COLO829 (cell line): Measurements from ENCODE around the gene PRPS1.
"Not testable (repeated sequence)": the region's sequence is repeated elsewhere in the genome, so short reads cannot be mapped to it uniquely, and the experiment has no call there.

ENCODE experiments used
- DNase-seq: peaks from one replicate; pipeline ENCODE4 v3.0.0; 2012; ENCODE audit warnings: low spot score

The PRPS1 gene

DNA sequence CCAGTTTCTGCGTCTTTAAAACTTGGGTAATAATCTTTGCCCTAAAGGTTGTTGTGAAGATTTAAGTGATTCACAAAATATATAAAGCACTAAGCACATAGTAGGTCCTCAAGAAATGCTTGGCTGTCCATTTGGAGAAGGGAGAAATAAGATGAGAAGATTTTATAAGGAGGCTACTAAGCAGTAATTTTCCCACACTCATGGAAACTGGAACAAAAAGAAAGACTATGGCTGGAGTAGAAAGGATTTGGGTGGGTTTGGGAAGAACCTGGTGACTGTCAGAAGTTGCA is 47.0 kb downstream of the PRPS1 start:
- no peak for DNase-seq

DNA sequence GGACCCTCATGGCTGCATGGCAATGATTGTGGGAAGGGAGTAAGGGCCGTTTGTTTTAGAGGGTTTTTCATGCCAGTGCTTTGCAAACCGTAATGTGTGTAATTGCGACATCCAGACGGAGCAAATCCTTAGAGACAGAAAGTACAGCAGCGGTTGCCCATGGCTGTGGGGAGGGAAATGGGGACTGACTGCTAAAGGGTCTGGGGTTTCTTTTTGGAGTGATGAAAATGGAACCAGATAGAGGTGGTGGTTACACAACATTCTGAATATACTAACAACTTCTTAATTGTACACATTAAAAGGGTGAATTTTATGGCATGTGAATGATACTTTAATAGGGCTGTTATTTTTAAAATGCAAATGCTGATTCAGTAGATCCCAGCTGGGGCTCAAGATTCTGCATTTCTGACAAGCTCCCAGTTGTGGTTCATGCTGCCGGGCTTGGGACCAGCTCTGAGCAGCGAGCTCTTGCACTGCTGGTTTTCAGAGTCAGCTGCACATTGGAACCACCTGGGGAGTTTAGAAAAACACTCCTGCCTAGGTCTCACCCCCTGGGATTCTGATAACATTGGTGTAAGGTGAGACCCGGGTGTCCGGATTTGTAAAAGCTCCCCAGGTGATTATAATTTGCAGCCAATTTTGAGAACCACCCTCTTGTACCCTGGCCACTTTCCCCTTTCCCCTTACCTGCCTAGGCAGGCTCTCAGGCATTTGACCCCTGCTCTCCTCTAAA is 47.7 kb downstream of the PRPS1 start:
- no peak for DNase-seq

DNA sequence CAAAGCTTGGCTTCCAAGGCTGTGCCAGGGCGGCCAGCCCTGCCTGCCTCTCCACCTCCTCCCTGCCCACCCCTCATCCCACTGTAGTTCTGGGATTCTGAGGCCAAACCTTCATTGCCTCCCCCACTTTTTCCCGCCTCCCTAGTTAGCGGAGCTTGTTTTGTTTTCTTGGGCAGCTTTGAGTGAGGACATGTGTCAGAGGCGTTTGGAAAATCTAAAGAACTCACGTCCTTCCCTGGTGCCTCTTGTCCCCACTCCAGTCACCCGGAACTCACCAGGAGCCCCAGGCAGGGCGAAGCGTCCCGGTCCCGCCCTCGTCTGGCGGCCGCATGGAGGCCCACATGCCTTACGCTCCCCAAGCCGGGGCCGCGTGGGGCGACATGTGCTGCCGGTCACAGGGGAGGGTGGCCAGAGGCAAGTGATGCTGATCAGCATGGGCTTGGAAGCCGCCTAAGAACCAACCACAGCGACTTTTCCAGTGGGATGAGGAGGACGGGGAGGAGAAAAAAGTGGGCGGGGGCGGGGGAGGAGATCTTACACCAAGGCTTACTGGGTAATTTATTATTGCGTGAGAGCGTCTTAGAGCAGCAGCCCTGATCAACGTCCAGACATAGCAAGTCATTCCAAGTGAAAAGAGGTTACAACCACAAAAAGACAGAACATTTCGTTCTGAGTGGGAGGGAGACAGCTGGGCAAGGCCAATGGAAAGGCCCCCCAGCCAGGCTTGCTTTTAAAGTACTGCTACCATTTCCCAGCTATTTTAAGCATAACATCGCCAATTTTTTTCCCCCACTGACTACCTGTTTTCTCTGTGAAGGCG is 48.5 kb downstream of the PRPS1 start:
- DNase-seq: peak; percentile 42

DNA sequence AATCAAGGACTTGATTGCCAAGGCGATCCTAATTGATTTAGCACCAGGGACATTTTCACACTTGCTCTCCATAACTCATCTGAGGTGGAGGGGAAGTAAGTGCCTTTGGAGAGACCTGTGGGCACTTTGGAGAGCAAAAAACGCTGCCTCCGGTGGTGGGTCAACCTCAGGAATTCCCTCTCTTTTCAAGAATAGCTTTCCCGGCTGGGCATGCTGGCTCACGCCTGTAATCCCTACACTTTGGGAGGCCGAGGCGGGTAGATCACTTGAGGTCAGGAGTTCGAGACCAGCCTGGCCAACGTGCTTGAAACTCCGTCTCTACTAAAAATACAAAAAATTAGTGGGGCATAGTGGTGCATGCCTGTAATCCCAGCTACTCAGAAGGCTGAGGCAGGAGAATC is 49.2 kb downstream of the PRPS1 start:
- no peak for DNase-seq

DNA sequence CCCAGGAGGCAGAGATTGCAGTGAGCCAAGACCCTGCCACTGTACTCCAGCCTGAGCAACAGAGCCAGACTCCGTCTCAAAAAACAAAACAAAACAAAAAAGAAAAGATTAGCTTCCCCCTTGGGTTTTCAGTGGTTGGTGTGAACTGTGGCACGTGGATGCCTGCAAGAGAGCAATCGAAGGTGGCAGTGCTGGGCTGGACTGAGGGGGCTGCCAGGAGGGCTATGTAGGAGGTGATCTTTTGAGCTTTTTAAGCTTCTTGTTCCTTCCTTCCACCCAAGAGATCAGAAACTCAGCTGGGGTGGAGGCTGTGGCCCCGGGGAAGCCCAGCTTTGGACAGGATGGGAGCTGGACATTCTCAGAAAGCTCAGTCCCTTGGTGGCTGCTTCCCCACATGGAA is 49.6 kb downstream of the PRPS1 start:
- no peak for DNase-seq

DNA sequence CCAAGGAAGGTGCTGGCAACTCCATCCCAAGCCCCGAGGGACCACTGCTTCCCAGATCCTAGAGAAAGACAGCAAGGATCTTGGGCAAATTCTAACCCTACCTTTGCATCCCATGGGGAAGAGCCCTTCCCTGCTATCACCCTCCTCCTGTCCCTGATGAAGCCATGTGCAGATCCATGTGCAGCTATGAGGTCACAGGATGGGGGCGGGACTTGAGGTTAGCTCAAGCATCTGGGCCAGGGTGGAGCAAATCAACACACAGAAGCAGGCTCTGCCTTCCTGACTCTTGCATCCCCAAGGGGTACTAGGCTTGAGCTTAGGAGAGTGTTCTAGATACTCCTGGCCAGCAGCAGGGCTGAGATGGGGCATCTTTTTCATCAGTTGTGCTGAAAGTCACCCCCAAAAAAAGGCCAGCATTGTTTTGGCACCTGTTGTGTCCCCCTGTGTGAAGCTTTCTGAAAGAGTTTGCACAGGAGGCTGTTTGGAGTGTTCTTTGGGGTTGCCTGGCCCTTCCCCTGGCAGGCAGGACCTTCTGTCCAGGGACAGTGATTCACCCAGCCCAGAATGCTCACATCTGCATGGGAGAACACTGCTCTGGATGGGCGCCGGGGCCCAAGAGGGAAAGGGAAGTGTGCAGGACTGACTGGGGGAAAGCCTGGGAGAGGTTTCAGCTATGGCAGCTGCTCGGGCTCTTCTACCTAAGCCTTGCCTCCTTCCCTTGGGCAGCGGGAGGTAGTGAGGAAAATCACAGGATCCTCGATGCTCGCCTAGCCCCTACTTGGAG is 50.8 kb downstream of the PRPS1 start:
- DNase-seq: no peak

DNA sequence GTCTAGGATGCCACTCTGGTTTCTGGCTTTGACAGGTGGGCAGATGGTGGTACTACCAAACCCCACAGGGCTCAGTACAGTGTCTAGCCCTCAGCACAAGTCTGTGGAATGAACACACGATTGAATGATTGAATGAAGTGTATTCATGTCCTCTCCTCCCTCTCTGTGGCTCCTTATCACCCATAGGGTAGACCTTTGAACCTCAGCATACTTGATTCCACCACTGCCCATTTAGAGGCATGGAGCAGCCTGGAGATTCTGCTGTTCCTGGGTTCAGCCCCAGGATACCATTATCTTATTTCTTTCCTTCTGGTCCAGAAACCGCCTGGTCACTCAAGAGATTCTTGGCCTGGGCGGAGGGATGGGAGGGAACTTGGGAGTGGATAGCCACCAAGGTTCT is 53.9 kb downstream of the PRPS1 start:
- DNase-seq: no peak

DNA sequence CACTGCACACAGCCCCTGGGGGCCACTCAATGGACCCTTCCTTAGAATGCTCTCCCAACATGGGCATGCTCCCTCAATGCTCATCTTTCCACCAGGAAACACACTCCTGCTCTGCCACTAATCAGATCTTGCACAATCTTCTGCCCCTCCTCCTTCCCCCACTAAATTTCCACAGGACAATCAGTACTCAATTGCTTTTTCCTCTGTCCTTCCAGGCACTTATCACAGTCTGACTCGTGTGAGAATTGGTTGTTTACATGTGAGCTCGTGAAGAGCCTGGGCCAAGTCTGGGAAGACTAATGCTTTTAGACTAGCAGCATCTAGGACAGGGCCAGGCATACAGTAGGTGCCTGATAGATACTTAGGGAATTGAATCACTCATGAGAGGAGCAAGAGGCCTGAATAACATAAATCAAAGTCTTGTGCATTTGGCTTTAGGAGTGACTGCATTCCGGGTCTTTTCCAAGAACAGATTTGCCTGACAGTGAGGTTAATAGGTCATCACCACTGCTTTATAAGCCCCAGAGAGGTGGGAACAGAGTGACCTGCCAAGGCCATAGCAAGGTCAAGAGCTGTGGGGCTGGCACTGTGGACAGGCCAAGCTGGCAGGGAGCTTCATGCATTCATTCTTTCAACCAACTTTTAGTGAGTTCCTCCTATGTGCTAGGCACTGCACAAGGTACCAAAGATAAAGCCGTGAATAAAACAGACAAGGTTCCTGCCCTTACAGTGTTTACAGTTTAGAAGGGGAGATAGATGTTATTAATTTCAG is 55.0 kb downstream of the PRPS1 start:
- DNase-seq: no peak

DNA sequence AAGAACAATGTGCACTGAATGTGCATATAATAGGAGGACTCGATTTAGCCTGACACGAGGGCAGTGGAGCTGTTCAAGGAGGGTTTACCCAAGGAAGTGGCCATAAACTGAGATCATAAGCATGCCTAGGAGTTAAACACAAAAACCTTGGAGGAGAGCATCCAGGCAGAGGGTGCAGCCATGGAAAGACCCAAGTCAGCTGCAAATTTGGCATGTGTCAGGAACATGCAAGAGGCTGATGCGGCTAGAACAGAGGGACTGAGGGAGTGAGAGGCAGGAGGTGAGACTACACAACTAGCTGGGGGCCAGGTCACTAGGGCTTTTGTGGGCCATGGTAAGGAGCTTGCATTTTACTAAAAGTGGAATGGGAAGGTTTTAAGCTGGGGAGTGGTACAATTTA is 55.6 kb downstream of the PRPS1 start:
- DNase-seq: no peak

DNA sequence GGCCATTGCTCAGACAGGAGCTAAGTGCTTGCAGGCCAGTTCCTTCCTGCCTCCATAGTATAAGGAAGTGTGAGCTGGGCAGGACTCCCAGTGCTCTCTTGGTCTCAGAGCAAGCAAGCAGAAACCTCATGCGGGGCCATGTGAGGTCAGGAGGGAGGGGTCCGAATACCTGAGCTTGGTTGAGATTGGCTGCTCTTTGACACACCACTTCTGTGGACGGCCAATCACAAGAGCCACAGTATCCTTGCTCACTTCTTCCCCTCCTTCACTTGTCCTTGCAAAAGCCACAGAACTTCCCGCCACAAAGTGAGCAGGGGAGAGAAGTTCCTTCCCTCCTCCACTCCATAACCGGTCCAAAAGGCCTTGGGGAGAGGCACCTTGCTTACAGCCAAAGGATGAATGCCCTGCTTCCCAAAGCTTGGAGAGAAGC is 56.7 kb downstream of the PRPS1 start:
- no peak for DNase-seq

DNA sequence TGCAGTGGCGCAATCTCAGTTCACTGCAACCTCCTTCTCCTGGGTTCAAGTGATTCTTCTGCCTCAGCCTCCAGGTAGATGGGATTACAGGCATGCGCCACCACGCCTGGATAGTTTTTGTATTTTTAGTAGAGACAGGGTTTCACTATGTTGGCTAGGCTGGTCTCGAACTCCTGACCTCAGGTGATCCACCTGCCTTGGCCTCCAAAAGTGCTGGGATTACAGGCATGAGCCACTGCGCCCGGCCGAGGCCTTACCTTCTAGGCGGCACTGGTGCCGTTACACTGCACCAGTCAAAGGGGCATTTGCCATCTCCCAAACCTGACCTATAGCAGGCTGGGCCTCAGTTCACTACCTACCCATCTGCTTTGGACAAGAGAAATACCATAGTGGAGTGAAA is 57.3 kb downstream of the PRPS1 start:
- not testable (repeated sequence) for DNase-seq

DNA sequence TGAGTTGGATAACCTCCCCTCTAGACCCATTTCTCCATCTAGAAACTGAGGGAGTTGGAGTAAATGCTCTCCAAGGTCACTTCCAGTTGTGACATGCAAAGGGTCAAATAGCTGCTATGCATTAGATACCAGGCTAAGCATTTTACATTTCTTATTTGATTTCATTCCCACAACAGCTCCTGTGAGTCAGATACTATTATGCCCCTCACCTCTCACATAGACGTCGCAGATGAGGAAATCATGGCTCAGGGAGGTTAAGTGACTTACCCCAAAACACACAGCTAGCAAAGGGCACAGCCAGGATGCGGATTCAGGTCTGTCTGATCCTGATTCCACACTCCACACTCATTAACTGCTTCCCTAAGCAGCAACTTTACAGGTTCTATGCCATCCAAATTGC is 57.7 kb downstream of the PRPS1 start:
- DNase-seq: no peak

DNA sequence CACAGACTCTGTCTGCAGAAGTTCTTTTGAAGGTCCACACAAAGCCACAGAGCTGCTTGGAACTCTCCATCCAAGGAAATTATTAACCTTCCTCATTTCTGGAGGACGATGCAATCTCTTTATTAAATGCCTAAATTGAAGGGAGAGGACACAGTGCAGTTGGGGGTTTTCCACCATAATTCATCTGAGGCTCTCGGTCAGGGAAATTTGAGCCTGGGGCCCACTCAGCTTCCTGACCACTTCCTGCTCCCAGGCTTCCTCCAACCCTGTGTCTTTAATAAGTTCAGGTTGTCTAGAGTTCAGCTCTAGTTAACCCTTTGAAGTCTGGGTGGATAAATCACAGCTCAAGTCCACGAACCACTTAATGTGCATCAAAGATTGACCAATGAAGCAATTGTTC is 58.5 kb downstream of the PRPS1 start:
- peak; percentile 8 for DNase-seq

DNA sequence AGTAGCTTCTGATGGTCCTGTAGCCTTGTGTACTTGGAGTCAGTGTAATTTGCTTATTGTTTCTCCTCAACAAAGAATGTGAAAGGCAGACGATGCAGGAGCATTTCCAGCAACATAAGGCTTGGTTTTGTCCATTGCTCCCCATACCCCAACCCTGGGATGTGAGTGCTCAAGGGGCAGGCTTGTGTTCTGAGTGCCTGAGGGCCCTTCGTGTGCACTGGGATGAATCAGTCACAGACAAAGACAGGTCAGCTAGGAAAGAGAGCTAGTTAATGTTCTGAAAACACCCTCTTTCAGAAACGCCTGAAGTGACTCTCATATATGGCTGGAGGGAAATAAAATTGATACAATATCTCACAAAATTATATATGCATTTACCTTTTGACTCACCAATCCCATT is 59.1 kb downstream of the PRPS1 start:
- no peak for DNase-seq

DNA sequence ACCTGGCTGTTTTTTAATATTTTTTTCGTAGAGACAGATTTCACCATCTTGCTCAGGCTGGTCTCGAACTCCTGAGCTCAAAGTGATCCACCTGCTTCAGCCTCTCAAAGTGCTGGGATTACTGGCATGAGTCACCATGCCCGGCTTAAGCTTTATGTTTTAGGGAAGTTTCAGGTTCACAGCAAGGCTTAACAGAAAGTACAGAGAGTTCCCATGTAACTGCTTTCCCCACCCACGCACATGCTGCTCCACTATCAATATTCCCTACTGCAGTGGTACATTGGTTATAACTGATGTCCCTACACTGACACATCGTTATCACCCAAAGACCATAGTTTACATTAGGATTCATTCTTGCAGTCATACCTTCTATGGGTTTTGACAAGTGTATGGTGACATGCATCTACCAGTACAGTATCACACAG is 62.7 kb downstream of the PRPS1 start:
- DNase-seq: no peak

DNA sequence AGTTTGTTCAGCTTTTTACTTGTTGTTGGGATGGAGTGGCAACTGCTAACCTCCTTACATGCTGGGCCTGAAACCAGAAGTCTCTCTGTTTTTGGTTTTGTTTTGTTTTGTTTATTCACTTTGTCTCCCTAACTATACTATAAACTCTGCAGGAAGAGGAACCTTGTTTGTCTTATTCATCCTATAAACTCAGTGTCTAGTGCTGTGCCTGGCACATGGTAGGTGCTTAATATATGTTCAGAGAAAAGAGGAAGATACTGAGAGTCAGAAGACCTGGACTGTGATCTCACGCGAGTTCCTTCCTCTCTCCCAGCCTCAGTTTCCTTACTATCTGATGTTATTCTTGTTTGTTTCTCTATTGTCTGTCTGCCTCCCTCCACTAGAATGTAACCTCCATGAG is 71.3 kb downstream of the PRPS1 start:
- no peak for DNase-seq

DNA sequence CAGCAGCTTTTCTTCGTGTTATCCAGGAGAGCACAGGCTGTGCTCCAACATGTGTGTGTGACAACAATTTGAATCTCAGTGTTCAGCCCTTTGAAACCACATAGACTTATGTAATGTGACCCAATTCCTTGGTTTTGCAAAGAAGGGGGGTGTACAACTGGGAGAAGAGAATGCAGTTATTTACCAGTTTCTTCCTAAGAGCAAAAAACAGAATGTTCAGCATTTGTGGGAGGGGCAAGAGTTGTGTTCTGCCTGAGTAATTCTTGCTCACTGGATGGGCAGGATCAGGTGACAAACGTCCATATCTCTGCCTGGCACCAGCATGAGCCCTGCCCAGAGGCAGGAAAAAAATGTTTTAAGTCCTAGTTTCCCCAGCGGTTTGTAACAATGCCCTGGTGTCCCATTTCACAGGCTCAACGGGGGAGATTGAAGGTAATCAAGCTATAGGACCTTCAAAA is 72.0 kb downstream of the PRPS1 start:
- DNase-seq: no peak
